NCI-H510A treated with DMSO at 0.1 percent for 48 hours (cell line): ENCODE measurements around the gene SPRY2.

Experiments
- DNase-seq: peaks from one replicate; lab custom pipeline; 2025; lab: John Stamatoyannopoulos, UW

Gene SPRY2

DNA sequence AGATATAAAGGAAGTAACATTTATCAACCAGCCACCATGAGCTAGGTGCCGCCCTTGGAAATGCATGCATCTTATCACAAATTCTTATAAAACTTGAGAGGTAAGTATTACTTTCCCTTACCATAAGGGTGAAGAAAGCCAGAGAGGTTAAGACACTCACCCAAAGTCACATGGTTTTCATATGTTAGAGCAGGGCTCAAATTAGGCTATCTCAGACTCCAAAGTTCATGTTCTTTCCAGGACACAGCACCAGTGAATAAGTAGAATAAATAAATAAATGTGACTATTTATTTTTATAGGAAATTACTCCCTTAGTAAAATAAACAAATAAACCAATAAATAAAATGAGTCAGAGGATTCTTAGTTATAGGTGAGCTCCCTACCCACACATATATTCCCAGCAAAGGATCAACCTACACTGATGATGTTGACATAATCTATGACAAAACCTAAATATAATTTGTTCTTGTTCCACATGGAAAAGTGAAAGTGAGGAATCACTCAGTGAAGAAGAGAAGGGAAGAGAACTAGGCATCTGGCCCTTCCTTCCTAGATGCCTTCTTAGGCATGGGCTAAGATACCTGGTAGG lies 27.2 kb downstream of the SPRY2 start:
- no peak for DNase-seq

DNA sequence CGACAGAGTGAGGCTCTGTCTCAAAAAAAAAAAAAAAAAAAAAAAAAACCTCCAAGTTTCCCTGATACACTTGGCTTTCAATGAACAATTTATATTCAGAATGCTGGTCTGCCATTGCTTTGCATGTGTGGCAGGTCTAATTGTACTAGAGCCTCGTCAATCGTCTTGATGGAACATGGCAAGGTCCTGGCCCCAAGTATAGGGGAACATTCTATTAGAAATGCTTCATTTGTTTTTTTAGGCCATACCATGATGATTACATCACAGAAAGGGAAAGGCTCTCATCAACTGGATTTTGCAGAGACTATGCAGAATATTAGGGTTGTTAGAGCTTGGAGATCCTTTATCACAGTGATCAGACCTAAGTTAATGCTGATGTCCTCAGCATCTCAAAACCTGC lies 28.0 kb downstream of the SPRY2 start:
- DNase-seq: no peak

GRCh38 chr13:80312012-80312704 lies 28.8 kb downstream of the SPRY2 start:
- no peak for DNase-seq

DNA sequence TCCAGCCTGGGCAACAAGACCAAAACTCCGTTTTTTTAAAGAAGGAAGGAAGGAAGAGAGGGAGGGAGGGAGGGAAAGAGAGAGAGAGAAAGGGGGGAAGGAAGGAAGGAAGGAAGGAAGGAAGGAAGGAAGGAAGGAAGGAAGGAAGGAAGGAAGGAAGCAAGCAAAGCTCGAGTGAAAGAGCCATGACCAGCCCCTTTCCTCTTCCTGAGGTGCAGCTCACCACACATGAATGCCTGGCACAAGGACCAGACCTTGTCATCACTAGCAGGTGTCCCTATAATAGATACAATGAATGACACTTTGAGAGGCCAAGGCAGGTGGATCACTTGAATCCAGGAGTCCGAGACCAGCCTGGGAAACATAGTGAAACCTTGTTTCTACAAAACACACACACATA lies 31.0 kb downstream of the SPRY2 start:
- no peak for DNase-seq

DNA sequence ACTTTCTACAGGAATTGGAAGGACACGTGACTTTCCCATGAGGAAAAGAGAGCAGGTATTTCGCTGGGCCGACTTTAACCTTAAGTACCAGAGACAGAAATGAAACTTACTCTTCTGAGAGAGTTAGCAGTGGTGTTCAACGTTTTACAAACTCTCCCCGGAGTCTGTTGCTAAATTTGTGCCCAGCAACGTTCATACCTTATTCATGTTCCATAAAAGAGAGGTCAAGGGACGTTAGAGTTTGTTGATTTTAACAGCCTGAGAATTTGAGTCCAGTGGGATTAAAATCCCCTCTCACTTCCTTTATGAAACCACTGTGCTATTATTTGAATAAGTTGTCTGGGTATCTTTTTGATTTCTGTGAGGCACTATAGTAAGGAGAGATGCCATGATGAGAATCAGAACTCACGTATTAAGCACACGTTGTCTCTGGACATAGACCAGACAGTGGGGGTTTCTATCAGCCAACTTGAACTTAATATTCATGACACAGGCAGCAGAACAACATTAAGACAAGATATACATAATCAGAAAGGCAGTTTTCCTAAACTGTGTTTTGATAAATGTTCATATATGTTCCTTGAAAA lies 33.4 kb downstream of the SPRY2 start:
- DNase-seq: no peak

DNA sequence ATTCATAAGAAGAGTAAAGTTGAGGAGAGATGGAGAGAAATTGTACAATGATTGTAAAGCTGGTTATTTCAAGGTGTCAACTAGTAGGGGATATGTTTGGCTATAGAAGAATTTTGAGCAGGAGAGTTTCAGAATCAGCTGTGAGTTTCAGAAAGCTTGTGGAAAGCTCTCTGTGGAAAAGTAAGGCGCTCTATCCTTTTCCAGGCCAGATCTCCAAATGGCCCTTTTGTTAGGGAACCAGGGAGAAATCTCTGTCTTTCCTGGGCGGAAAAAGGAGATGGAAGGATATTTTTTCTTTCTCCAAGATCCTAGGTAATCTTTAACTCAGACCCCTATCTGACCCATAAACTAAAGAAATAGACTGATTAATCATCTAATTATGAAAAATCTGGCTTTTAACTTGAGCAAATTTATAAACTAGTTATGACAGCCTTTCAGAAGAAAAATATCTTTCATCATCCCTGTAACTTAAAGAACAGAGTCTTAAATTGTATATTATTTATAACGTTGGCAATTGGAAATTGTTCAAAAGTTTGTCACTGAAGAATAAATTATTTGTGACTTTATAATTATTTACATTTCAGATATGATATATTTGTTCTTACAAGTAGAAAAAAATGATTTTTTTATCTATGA lies 34.5 kb downstream of the SPRY2 start:
- DNase-seq: no peak

DNA sequence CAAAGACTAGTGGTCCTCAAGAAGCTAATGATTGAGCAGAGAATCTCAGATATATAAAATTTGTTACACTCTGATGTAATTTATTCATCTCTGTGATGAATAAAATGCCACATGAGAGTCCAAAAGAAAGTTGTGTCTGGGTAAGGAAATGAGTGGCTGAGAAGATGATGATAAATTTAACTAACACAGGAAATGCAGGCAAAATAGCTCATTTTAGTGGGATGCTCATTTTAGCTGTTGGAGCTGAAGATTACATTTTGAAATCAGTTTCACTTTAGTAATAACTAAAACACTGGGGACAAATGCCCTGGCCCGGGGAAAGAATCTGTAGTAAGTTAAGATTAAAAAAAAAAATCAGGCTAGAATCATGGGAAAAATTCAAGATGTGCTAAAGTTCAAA lies 35.2 kb downstream of the SPRY2 start:
- DNase-seq: no peak

DNA sequence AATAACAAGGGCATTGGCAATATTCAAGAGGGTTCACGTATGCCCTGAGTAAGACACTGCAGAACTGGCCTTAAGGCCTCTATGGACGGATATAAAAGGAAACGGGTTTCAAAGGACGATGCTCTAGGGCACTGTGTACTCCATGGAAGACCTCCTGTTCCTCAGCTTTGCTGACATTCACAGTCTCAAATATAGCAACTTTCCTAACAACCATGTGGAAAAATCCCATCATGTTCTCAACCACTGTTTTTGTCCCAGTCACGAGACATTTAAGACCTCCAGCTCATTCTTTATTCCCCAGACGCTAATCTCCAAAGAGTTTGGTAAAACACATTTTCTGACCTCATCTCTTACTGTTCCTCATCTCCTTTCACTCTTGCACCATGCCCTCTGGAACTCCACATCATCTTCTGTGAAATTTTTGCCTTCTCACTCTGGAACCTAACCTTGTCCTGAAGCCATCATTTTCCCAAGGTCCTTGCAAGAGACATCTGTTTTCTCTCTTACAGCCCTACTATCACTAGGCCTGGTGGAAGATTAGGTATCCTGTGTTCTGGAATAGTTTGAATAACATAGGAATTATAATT lies 37.6 kb downstream of the SPRY2 start:
- DNase-seq: no peak

DNA sequence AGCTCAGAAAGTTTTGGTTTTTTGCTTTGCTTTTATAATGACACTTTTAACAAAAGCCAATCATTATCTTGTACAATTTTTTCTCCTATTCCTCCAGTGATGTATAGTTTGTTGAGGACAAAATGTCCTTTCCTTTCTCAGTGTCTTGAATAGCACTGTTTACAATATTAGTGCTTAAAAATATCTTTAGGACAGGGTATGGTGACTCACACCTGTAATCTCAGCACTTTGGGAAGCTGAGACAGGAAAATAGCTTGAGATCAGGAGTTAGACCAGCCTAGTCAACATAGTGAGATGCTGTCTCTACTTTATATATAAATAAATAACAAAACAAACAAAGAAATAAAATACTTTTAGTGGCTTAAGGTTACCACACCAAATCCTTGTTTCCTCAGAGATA lies 41.9 kb downstream of the SPRY2 start:
- DNase-seq: no peak

DNA sequence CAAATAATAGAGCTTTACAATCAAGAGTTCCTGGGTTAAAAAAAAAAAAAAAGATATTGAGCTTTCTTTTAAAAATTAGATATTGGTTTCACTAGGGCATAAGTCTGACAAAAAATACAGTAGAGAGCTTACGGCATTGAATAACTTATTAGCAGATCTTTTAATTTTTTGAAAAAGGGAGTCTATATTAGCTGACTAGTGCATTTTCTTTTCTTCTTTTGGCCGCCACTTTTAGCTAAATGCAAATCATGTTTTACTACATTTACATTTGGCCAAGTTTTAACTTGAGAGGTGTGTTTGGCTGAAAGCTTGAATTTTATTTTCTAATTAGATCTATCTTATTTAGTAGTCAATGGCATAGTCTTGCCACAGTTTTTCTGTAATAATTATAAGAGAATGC lies 43.4 kb downstream of the SPRY2 start:
- no peak for DNase-seq

GRCh38 chr13:80297094-80297493 lies 43.8 kb downstream of the SPRY2 start:
- DNase-seq: no peak

DNA sequence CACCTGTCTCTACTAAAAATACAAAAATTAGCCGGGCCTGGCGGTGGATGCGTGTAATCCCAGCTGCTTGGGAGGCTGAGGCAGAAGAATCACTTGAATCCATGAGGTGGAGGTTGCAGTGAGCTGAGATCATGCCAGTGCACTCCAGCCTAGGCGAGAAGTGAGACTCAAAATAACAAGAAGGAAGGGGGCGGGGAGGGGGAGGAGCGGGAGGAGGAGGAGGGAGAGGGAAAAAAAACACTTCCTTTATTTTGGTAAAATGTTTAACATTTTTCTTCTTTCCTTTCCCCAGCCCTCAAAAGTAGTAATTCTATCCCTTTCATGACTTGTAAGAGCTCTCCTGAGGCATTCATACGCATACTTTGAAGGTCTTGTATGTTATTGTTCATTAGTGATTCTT lies 44.3 kb downstream of the SPRY2 start:
- no peak for DNase-seq

DNA sequence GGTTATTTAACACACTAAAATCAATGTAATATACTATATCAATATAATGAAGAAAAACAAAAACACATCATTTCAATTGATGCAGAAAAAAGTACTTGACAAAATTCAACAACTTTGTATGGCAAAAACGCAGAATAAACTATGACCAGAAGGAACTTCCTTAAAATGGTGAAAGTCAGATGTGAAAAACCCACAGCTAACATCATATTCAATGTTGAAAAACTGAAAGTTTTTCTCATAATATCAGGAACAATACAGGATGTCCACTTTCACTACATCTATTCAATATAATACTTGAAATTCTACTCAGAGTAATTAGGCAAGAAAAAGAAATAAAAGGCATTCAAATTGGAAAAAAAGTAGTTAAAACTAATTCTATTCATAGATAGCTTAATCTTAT lies 50.3 kb downstream of the SPRY2 start:
- no peak for DNase-seq
